Mammary epithelial cell (primary cell): ENCODE data around the gene IPO9.

ENCODE experiments used
- EZH2 ChIP-seq: IDR thresholded peaks from 2 replicates; pipeline ENCODE4 v1.6.1; 2012; ENCODE audit warnings: low read length, inconsistent platforms, borderline replicate concordance
- TF ChIP-seq, protein P1 (sequence below), 2 donors: IDR thresholded peaks in 1 of 2; conservative IDR thresholded peaks in 1 of 2; 2 replicates each; pipeline ENCODE4 v1.5.1; 2011 to 2012; ENCODE audit warnings: inconsistent platforms in 2 of 2, low read length in 2 of 2, mild to moderate bottlenecking in 2 of 2, control low read depth in 1 of 2, low read depth in 1 of 2; ENCODE audit not compliant: insufficient read depth in 1 of 2; ENCODE audit errors: extremely low read depth in 1 of 2

DNA sequence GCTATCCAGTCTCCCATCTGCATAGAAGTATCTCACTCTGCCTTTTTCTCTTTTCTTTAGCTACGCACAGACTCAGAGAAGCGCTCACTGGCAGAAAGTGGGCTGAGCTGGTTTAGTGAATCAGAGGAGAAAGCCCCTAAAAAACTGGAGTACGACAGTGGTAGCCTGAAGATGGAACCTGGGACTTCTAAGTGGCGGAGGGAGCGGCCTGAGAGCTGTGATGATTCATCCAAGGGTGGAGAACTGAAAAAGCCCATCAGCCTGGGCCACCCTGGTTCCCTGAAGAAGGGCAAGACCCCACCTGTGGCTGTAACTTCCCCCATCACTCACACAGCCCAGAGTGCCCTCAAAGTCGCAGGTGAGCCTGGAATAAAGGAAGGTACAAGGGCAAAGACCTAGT lies 48.0 kb upstream of the IPO9 start:
- TF ChIP-seq, protein P1, sequence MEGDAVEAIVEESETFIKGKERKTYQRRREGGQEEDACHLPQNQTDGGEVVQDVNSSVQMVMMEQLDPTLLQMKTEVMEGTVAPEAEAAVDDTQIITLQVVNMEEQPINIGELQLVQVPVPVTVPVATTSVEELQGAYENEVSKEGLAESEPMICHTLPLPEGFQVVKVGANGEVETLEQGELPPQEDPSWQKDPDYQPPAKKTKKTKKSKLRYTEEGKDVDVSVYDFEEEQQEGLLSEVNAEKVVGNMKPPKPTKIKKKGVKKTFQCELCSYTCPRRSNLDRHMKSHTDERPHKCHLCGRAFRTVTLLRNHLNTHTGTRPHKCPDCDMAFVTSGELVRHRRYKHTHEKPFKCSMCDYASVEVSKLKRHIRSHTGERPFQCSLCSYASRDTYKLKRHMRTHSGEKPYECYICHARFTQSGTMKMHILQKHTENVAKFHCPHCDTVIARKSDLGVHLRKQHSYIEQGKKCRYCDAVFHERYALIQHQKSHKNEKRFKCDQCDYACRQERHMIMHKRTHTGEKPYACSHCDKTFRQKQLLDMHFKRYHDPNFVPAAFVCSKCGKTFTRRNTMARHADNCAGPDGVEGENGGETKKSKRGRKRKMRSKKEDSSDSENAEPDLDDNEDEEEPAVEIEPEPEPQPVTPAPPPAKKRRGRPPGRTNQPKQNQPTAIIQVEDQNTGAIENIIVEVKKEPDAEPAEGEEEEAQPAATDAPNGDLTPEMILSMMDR (conservative IDR thresholded peaks at IDR 0.05 in 1 of 2, IDR thresholded peaks at IDR 0.05 in 1 of 2; ENCODE audit: extremely low read depth in 1 of 2, insufficient read depth in 1 of 2, low read depth in 1 of 2, low read length in 2 of 2) = no peak
- no peak for TF ChIP-seq EZH2
